Kidney epithelial cell (primary cell): ENCODE results near the gene SPINT3. TPM values are rescaled to one million over a fixed set of nuclear protein-coding genes. Genes with fewer than 3 reads are reported as not detected.

Experiments used
- DNase-seq: peaks from one replicate; pipeline ENCODE4 v3.0.0-alpha.2; 2010; ENCODE audit warnings: low read depth
- H3K27me3 ChIP-seq: 2 replicates; pipeline ENCODE4 v1.6.0; 2011; ENCODE audit warnings: low read length; ENCODE audit not compliant: control insufficient read depth, insufficient read depth
- H3K36me3 ChIP-seq: 2 replicates; pipeline ENCODE4 v1.5.1; 2011; ENCODE audit warnings: low read length; ENCODE audit not compliant: control insufficient read depth, insufficient read depth
- H3K4me3 ChIP-seq: 2 replicates; pipeline ENCODE4 v1.5.1; 2011; ENCODE audit warnings: low read depth, mild to moderate bottlenecking, control low read depth, low read length
- total RNA-seq: library from RNA; depleted of rRNA; stranded (reverse); fragments of >200 nt; gene quantifications from 2 replicates; pipeline ENCODE4 v1.2.3, GENCODE V29; 2015
- TF ChIP-seq, protein P1 (sequence below): IDR thresholded peaks from 2 replicates; pipeline ENCODE4 v1.5.1; 2011; ENCODE audit warnings: mild to moderate bottlenecking, moderate library complexity, low read length, control low read depth, inconsistent platforms; ENCODE audit not compliant: insufficient read depth, poor library complexity, severe bottlenecking

Gene SPINT3
- total RNA-seq, 1 donor from 2014 or later: not detected

- H3K4me3 ChIP-seq: no peak overlapping the region
- no peak for DNase-seq
- TF ChIP-seq, protein P1, sequence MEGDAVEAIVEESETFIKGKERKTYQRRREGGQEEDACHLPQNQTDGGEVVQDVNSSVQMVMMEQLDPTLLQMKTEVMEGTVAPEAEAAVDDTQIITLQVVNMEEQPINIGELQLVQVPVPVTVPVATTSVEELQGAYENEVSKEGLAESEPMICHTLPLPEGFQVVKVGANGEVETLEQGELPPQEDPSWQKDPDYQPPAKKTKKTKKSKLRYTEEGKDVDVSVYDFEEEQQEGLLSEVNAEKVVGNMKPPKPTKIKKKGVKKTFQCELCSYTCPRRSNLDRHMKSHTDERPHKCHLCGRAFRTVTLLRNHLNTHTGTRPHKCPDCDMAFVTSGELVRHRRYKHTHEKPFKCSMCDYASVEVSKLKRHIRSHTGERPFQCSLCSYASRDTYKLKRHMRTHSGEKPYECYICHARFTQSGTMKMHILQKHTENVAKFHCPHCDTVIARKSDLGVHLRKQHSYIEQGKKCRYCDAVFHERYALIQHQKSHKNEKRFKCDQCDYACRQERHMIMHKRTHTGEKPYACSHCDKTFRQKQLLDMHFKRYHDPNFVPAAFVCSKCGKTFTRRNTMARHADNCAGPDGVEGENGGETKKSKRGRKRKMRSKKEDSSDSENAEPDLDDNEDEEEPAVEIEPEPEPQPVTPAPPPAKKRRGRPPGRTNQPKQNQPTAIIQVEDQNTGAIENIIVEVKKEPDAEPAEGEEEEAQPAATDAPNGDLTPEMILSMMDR: no peak
- no peaks in the 10 kb centered on the region for H3K27me3 ChIP-seq
- H3K36me3 ChIP-seq: no peaks in the 10 kb centered on the region
These were observed 7.1 kb downstream of the SPINT3 start for GRCh38 chr20:45508068-45508886.

DNA sequence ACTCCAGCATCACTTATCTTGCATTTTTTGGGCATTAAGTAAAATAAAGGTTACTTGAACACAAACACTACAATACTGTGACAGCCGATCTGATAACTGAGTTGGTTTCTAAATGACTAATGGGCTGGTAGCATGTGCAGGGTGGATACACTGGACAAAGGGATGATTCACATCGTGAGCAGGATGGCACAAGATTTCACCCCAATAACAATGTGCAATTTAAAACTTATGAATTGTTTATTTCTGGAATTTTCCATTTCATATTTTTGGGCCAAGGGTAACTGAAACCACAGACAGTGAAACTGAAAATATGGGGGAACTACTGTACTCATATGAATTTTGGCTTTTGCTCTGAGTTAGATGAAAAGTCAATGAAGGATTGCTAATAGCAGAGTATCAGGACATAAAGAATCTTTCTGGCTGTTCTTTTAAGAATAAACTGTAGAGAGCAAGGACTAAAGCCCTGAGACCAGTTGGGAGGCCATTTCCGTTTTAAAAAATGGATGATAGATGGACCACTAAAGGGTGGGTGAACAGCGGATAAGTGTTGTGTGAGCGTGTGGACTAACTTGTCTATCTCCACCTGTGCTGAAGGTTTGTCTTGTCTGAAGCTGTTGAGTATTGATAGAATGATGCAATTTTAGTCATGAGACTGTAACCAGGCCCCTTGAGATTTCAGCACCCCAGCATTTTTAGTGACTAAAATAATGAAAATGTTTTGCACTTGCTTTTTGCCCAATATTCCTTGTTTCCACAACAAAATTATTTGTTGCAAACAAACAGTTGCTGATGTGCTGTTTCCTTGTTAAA lies 8.2 kb downstream of the SPINT3 start:
- TF ChIP-seq, protein P1: no peak
- Histone ChIP-seq H3K36me3 (no peaks in the 10 kb centered on the region), H3K27me3 (no peaks in the 10 kb centered on the region), H3K4me3 (no peak overlapping the region)
- DNase-seq: no peak

- no peak for DNase-seq
- Histone ChIP-seq H3K36me3 (no peaks in the 10 kb centered on the region), H3K4me3 (no peak overlapping the region), H3K27me3 (no peaks in the 10 kb centered on the region)
- TF ChIP-seq, protein P1: no peak
These were observed 9.0 kb downstream of the SPINT3 start for GRCh38 chr20:45506398-45506797.

DNA sequence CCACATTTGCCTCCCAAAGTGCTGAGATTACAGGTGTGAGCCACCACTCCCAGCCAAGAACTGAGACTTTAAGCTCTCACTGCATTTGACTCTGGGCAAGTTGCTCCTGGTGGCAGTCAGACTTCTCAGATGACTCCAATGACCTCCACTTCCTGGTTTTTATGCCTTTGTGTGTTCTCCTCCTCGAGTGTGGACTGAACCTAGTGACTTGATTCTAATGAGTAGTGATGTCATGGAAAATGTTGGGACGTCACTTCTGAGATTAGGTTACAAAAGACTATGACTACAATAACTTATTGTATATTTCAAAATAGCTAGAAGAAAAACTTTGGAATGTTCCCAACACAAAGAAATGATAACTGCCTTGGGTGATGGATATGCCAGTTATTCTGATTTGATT lies 12.0 kb downstream of the SPINT3 start:
- no peaks in the 10 kb centered on the region for H3K27me3 ChIP-seq
- TF ChIP-seq, protein P1: no peak
- no peak overlapping the region for H3K4me3 ChIP-seq
- DNase-seq: no peak
- H3K36me3 ChIP-seq: no peaks in the 10 kb centered on the region

DNA sequence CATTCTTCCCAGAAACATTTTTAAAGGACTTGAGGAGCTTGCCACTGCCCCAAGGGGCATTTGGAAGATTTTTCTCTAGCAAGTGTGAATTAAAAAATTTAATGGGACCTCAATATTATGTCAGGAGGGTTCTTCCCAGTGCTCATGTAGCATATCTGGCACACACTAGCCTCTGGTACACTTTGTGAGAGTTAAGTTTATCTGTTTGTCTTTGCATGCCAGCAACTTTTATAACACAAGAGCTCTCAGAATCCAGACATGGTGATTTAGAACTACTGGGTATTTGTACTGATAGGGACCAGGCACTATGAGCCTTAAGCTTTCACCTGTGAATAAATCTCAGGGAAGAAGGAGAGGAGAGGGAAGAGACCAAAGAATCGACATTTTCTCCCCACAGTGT lies 12.9 kb downstream of the SPINT3 start:
- Histone ChIP-seq H3K27me3 (no peaks in the 10 kb centered on the region), H3K4me3 (no peak overlapping the region), H3K36me3 (no peaks in the 10 kb centered on the region)
- TF ChIP-seq, protein P1: no peak
- no peak for DNase-seq
